Measurements from ENCODE around the gene CDC45.
"Not testable (repeated sequence)": the region's sequence is repeated elsewhere in the genome, so short reads cannot be mapped to it uniquely, and the experiment has no call there.

DNA sequence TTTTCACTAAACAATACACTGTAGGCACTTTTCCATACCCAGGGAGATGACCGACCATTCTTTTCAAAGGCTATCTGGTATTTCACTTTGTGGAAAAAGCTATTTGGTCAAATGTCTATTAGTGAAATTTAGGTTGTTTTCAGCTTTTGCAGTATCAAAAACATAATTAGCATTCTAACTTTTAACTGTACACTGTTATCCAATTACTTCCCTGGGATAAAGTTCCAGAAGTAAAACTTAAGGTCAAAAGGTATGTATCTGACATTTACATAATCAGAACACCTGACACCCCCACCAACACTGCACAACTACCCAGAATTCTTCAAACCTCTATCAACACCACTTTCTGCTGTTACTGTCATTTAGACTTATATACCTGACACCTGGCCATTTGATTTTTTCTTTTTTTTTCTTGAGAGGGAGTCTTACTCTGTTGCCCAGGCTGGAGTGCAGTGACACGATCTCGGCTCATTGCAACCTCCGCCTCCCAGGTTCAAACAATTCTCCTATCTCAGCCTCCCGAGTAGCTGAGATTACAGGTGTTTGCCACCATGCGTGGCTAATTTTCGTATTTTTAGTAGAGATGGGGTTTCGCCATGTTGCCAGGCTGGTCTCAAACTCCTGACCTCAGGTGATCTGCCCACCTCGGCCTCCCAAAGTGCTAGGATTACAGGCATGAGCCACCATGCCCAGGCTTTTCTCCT is 34.3 kb upstream of the CDC45 start:
- TF ChIP-seq, protein P1, sequence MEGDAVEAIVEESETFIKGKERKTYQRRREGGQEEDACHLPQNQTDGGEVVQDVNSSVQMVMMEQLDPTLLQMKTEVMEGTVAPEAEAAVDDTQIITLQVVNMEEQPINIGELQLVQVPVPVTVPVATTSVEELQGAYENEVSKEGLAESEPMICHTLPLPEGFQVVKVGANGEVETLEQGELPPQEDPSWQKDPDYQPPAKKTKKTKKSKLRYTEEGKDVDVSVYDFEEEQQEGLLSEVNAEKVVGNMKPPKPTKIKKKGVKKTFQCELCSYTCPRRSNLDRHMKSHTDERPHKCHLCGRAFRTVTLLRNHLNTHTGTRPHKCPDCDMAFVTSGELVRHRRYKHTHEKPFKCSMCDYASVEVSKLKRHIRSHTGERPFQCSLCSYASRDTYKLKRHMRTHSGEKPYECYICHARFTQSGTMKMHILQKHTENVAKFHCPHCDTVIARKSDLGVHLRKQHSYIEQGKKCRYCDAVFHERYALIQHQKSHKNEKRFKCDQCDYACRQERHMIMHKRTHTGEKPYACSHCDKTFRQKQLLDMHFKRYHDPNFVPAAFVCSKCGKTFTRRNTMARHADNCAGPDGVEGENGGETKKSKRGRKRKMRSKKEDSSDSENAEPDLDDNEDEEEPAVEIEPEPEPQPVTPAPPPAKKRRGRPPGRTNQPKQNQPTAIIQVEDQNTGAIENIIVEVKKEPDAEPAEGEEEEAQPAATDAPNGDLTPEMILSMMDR (IDR thresholded peaks at IDR 0.05): not testable (repeated sequence)
- TF ChIP-seq POLR2A (IDR thresholded peaks at IDR 0.05): not testable (repeated sequence)

Measured in testis (tissue), 2 donors.